Testis (tissue), 3 donors: Measurements from ENCODE around the gene BCL7A. TPM values are rescaled to one million over a fixed set of nuclear protein-coding genes. Genes with fewer than 3 reads are reported as not detected.

Source experiments
- DNase-seq: peaks from one replicate; pipeline ENCODE4 v3.0.0-alpha.2; 2019
- H3K27ac ChIP-seq, 2 donors: fragments of 200-600 bp; sonication (generic); one replicate each; pipeline ENCODE4 v1.5.1; 2019
- H3K27me3 ChIP-seq: fragments of 200-600 bp; sonication (generic); one replicate; pipeline ENCODE4 v1.5.1; 2019
- H3K36me3 ChIP-seq: fragments of 200-600 bp; sonication (generic); one replicate; pipeline ENCODE4 v1.5.1; 2017; ENCODE audit warnings: low read depth; ENCODE audit errors: missing control alignments
- H3K4me1 ChIP-seq: fragments of 200-600 bp; sonication (generic); one replicate; pipeline ENCODE4 v1.5.1; 2019
- H3K4me3 ChIP-seq, 2 donors: fragments of 200-600 bp; sonication (generic); one replicate each; pipeline ENCODE4 v1.5.1; 2017 to 2019
- H3K9me3 ChIP-seq: fragments of 200-600 bp; sonication (generic); one replicate; pipeline ENCODE4 v1.5.1; 2017
- CTCF ChIP-seq, 3 experiments: fragments of 450-650 bp in 2 of 3; fragments of 200-600 bp in 1 of 3; sonication (generic) in 1 of 3; IDR thresholded peaks; one replicate each; pipeline ENCODE4 v1.5.1; 2016 to 2019; ENCODE audit warnings: antibody characterized with exemption in 3 of 3, mild to moderate bottlenecking in 2 of 3, moderate library complexity in 1 of 3
- POLR2A ChIP-seq: fragments of 450-650 bp; IDR thresholded peaks from one replicate; pipeline ENCODE4 v1.6.1; 2017; ENCODE audit warnings: antibody characterized with exemption, mild to moderate bottlenecking, moderate library complexity
- WGBS, 2 donors: methylation state at CpG; one replicate each; pipeline ENCODE4 v1.1.5; 2018; 5-methylcytosine and 5-hydroxymethylcytosine counted together
- intact Hi-C: fragments of 100-400 bp; cut with DNase I; formaldehyde crosslinking; loops from one replicate; pipeline ENCODE4 v1.15.1; 2023; ENCODE audit warnings: low total_unique reads
- polyA plus RNA-seq: library from polyadenylated mRNA; stranded (reverse); fragments of 350-450 nt; fragmentation: Illumina TruSeq; extraction: RNeasy Lipid Tissue Mini Kit (QIAGEN cat#74804); gene quantifications from one replicate; pipeline ENCODE4 v1.2.3, GENCODE V29; 2014; ENCODE audit warnings: low read depth, low replicate concordance; ENCODE audit not compliant: insufficient read depth
- total RNA-seq, 2 donors: library from RNA; depleted of rRNA; stranded (reverse); fragments of >200 nt; gene quantifications; one replicate each; pipeline ENCODE4 v1.2.3, GENCODE V29; 2016

The BCL7A gene
- total and polyA plus RNA-seq, 3 donors from 2014 or later, result 5.9 to 11.1 (median 10.2) TPM

- intact Hi-C loops, result no loop called here
- WGBS, 2 donors, result 1 to 2% methylated on average over 9 to 13 of the region's 13 CpGs
Measured at GRCh38 chr12:122079532-122080081, 57.9 kb downstream of the BCL7A start.

GRCh38 chr12:122080149-122081082 is 58.7 kb downstream of the BCL7A start:
- TF ChIP-seq POLR2A (no peak), CTCF (IDR thresholded peaks at IDR 0.05) (peak in 1 of 3 experiments; percentile 5)
- 10 to 15% methylated on average over 18 of the region's 18 CpGs for WGBS, 2 donors
- Histone ChIP-seq H3K36me3 (no peaks in the 10 kb centered on the region), H3K27ac (peak overlapping the region; percentile 21 to 85), H3K9me3 (no peaks in the 10 kb centered on the region), H3K27me3 (no peaks in the 10 kb centered on the region), H3K4me1 (peaks cover 39% of the 10 kb centered on the region), H3K4me3 (peak overlapping the region; percentile 60 to 76)
- intact Hi-C loops, result no loop called here
- DNase-seq, result peak; percentile 77

More at GRCh38 chr12:122079532-122080081, 57.9 kb downstream of the BCL7A start:
- no peak for TF ChIP-seq POLR2A
- no peak for TF ChIP-seq CTCF (IDR thresholded peaks at IDR 0.05)
- Histone ChIP-seq H3K27ac (peak overlapping the region; percentile 21 to 85), H3K36me3 (no peaks in the 10 kb centered on the region), H3K27me3 (no peaks in the 10 kb centered on the region), H3K9me3 (no peaks in the 10 kb centered on the region), H3K4me3 (peak overlapping the region; percentile 60 to 76), H3K4me1 (peaks cover 39% of the 10 kb centered on the region)
- no peak for DNase-seq

GRCh38 chr12:122081083-122081696 is 59.5 kb downstream of the BCL7A start:
- DNase-seq, result no peak
- intact Hi-C loops, result no loop called here
- H3K4me1 ChIP-seq, result peaks cover 32% of the 10 kb centered on the region

GRCh38 chr12:122081697-122082221 is 60.1 kb downstream of the BCL7A start:
- intact Hi-C loops, result no loop called here
- peaks cover 33% of the 10 kb centered on the region for H3K4me1 ChIP-seq
- H3K9me3 ChIP-seq, result no peaks in the 10 kb centered on the region
- no peaks in the 10 kb centered on the region for H3K36me3 ChIP-seq
- no peaks in the 10 kb centered on the region for H3K27me3 ChIP-seq
- DNase-seq, result peak; percentile 55
- no peak for TF ChIP-seq CTCF (IDR thresholded peaks at IDR 0.05)
- no peak for TF ChIP-seq POLR2A
- peak overlapping the region in 1 of 2 donors; percentile 21 for H3K4me3 ChIP-seq
- WGBS, 2 donors, result 25 to 35% methylated on average over 7 of the region's 7 CpGs
- peak overlapping the region; percentile 40 to 73 for H3K27ac ChIP-seq

More at GRCh38 chr12:122081083-122081696, 59.5 kb downstream of the BCL7A start:
- WGBS, 2 donors, result 50 to 54% methylated on average over 9 of the region's 9 CpGs
- TF ChIP-seq POLR2A (no peak), CTCF (IDR thresholded peaks at IDR 0.05) (no peak)
- Histone ChIP-seq H3K27me3 (no peaks in the 10 kb centered on the region), H3K27ac (peak overlapping the region; percentile 40 to 73), H3K9me3 (no peaks in the 10 kb centered on the region), H3K4me3 (peak overlapping the region in 1 of 2 donors; percentile 76), H3K36me3 (no peaks in the 10 kb centered on the region)
